Fibroblast of pulmonary artery (primary cell): ENCODE data around the gene RAP1GAP.

ENCODE experiments used
- DNase-seq: peaks from one replicate; pipeline ENCODE4 v3.0.0-alpha.2; 2010; ENCODE audit warnings: low read depth
- H3K4me3 ChIP-seq: replicated peaks from 2 replicates; pipeline ENCODE4 v1.5.1; 2011; ENCODE audit warnings: low read depth, mild to moderate bottlenecking, control low read depth, low read length, moderate library complexity
- CTCF ChIP-seq: IDR thresholded peaks from 2 replicates; pipeline ENCODE4 v1.5.1; 2011; ENCODE audit warnings: mild to moderate bottlenecking, control low read depth, low read length, inconsistent platforms; ENCODE audit errors: missing control alignments

Gene RAP1GAP

GRCh38 chr1:21565285-21565684 is 103.9 kb downstream of the RAP1GAP start:
- TF ChIP-seq CTCF = no peak
- DNase-seq = no peak
- no peak overlapping the region for H3K4me3 ChIP-seq

GRCh38 chr1:21564521-21565095 is 104.5 kb downstream of the RAP1GAP start:
- no peak overlapping the region for H3K4me3 ChIP-seq
- no peak for DNase-seq
- TF ChIP-seq CTCF = no peak

- no peak overlapping the region for H3K4me3 ChIP-seq
- no peak for TF ChIP-seq CTCF
- no peak for DNase-seq
Observed at GRCh38 chr1:21563971-21564370, 105.2 kb downstream of the RAP1GAP start.

- no peak for DNase-seq
- TF ChIP-seq CTCF = no peak
- H3K4me3 ChIP-seq = no peak overlapping the region
Observed at GRCh38 chr1:21562896-21563295, 106.3 kb downstream of the RAP1GAP start.

- H3K4me3 ChIP-seq = no peak overlapping the region
- TF ChIP-seq CTCF = no peak
- no peak for DNase-seq
Observed at GRCh38 chr1:21560916-21561638, 108.1 kb downstream of the RAP1GAP start.

- no peak for TF ChIP-seq CTCF
- DNase-seq = no peak
- no peak overlapping the region for H3K4me3 ChIP-seq
Observed at GRCh38 chr1:21559788-21560567, 109.2 kb downstream of the RAP1GAP start.
